HG03354 (cell line): Measurements from ENCODE around the gene LHFPL3.
"Not testable (repeated sequence)": the region's sequence is repeated elsewhere in the genome, so short reads cannot be mapped to it uniquely, and the experiment has no call there.

Experiments used
- ATAC-seq: cut with Tn5 transposase; IDR thresholded peaks from one replicate; pipeline ENCODE4 v1.9.1; 2021; ENCODE audit warnings: mild to moderate bottlenecking; ENCODE audit not compliant: unreplicated experiment, poor library complexity, severe bottlenecking

The LHFPL3 gene

GRCh38 chr7:104906032-104906431 is 577.6 kb downstream of the LHFPL3 start:
- ATAC-seq, result no peak

GRCh38 chr7:104906556-104906955 is 578.2 kb downstream of the LHFPL3 start:
- no peak for ATAC-seq

GRCh38 chr7:104908636-104909035 is 580.2 kb downstream of the LHFPL3 start:
- ATAC-seq, result no peak

DNA sequence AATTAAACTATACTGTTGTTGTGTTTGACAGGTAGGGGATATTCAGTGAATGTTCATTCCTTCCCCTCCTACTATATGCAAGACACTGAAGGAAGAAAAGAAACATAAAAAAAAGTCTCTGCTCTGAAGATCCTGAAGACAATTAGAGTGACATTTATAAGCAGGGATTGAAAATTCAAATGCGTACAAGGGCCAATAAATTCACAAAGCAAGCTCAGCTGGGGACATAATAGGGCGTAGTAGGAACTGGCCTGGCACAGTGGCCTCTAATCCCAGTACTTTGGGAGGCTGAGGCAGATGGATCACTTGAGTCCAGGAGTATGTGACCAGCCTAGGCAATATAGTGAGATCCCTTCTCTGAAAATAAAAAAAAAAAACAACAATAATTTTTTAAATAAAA is 580.7 kb downstream of the LHFPL3 start:
- ATAC-seq, result no peak

GRCh38 chr7:104914421-104914820 is 586.0 kb downstream of the LHFPL3 start:
- ATAC-seq, result no peak

GRCh38 chr7:104921596-104921995 is 593.2 kb downstream of the LHFPL3 start:
- no peak for ATAC-seq

DNA sequence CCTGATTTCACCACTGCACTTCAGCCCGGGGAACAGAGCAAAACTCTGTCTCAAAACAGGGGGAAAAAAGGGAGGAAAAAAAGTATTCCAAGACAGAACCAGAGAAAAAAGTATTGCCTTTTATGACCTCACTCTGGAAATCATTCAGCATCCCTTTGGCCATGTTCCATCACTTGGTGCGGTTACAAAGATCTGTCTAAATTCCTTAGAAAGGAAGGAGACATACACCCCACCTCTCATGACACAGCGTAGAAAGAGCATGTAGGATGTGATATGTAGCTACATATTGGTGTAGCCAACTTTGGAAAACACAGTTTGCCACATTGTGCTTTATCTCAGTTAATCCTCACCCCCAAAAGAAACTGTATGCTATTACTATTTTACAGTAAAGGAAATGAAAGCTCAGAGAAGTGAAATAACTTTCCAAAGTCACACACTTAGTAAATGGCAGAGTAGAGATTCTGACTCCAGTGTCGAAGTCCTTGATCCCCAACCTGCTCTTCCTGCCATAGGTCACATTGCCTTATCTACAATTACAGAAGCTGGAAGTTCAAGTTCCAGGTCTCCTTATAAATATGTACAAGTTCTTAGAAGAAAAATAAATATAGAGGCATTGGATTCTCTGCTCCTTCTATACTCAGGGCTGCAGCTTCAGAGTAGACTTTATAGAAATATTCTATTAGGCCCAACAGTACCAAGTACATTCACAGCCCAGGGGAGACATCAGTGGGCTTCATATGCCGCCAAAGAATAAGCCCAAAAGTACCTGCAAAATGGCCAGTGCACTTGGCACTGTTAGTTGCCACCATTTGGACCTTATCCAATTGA is 594.0 kb downstream of the LHFPL3 start:
- ATAC-seq, result no peak

GRCh38 chr7:104923010-104923421 is 594.6 kb downstream of the LHFPL3 start:
- peak; percentile 97 for ATAC-seq

- ATAC-seq, result not testable (repeated sequence)
These were observed 597.8 kb downstream of the LHFPL3 start for GRCh38 chr7:104926189-104926588.

GRCh38 chr7:104926601-104927041 is 598.2 kb downstream of the LHFPL3 start:
- ATAC-seq, result no peak

- no peak for ATAC-seq
These were observed 598.7 kb downstream of the LHFPL3 start for GRCh38 chr7:104927055-104927454.

GRCh38 chr7:104928721-104929400 is 600.5 kb downstream of the LHFPL3 start:
- ATAC-seq, result no peak

GRCh38 chr7:104929921-104930320 is 601.5 kb downstream of the LHFPL3 start:
- no peak for ATAC-seq

DNA sequence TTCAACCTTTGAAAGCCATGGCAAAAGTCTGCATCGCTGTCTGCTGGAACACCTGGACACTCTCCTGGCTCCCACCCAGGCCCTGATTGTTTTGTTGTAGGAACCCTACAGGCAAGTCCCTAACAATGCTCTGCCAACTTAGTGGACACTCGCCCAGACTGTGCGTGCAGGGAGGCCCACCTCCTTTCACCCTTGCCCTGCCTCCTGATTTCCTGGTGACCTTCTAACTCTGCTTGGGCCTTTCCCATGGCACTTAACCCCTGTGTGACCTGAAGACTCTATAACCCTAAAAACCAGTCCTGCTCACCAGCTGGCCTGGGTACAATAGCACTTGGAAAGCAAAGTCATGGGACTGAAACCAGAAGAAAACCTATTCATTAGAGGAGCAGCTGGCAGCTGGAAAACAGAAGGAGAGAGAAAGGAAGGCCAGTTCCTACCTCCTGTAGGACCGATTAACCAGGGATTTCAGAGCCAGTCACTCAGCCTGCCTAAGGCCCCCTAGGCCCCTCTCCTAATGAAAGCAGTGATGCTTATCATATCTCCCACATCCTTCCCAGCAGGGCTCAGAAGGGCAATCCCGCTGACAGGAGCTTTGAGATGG is 602.9 kb downstream of the LHFPL3 start:
- ATAC-seq, result no peak

DNA sequence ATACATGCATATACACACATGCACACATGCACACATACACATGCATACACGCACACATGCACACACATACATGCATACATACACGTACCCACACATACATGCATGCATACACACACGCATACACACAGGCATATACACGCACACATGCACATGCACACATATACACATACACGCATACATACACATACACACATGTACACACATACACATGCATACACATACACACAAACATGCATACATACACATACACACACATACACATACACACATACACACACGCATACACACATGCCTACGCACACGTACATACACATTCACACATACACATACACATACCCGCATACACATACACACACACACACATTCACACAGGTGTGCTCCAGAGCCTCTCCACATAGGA is 604.6 kb downstream of the LHFPL3 start:
- no peak for ATAC-seq

GRCh38 chr7:104933521-104933988 is 605.2 kb downstream of the LHFPL3 start:
- ATAC-seq, result no peak

GRCh38 chr7:104934665-104935064 is 606.3 kb downstream of the LHFPL3 start:
- no peak for ATAC-seq

DNA sequence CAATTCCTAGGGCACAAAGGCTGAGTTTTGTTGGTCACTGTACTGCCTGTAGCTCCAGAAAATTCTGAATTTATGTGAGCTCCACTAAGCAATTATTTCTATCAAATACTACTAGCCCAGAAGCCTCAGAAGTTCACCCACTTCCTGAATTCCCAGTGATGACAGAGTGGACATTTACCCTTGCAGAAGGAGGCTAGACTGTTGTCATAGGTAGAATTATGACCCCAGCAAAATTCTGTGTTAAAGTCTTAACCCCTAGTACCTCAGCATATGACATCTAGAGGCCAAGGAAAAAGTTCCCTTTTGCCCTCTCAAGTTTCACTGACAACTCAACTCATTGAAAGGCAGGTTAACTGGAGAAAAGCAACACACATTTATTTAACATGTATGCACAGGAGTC is 606.9 kb downstream of the LHFPL3 start:
- ATAC-seq, result no peak

GRCh38 chr7:104936546-104936945 is 608.1 kb downstream of the LHFPL3 start:
- no peak for ATAC-seq

- ATAC-seq, result not testable (repeated sequence)
These were observed 609.1 kb downstream of the LHFPL3 start for GRCh38 chr7:104937489-104937888.
